ENCODE results near the gene ADAMTS17.
"Not testable (repeated sequence)": the region's sequence is repeated elsewhere in the genome, so short reads cannot be mapped to it uniquely, and the experiment has no call there.

Gene ADAMTS17

DNA sequence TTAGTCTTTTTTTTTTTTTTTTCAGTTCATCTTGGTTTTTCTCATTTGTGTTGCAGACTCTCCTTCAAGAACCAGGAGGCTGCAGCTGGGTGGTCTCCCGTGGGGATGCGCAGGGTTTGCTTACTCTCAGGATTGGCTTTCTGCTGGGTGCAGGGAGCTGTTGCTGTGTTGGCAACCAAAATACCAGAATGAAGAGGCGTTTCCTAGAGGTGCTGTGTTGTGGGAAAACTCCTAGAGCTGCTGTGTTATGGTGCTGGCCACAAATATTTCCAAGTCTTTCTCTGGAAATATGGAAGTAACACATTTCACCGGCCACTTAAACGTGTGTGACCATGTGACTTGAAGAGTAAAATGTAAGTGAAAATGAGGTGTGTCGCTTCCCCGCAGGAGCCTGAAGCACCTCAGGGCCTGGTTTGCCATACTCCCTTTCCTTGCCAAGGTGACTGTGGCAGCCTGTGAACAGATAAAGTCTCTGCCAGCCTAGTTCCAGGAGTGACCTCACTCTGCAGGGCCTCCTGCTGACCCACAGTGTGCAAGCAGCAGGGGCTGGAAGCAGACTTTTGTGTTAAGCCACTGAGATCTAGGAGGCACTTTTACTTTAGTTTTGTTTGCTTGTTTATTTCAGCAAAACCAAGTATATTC lies 258.9 kb downstream of the ADAMTS17 start:
- no peak for DNase-seq (ENCODE audit: low spot score)

- no peak for DNase-seq (ENCODE audit: low spot score)
These were observed 260.3 kb downstream of the ADAMTS17 start for GRCh38 chr15:100081454-100081853.

DNA sequence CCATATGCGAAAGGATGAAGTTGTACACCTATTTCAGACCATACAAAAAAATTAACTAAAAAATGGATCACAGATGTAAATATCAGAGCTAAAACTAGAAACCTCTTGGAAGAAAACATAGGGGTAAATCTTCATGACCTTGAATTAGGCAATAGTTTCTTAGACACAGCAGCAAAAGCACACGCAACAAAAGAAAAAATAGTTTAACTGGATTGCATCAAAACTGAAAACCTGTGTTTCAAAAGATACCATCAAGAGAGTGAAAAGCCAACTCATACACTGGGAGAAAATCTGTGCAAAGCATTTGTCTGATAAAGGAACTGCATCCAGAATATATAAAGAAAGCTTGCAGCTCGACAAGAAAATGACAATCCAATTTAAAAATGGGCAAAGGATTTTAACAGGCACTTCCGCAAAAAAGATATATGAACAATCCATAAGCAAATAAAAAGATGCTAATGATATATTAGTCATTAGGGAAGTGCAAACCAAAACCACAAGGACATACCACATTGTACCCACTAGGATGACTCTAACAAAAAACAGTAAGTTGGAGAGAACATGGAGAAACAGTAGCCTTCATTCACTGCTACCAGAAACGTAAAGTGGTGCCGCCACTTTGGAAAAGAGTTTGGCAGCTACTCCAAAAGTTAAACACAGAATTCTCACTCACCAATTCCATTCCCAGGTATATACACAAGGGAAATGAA lies 263.1 kb downstream of the ADAMTS17 start:
- DNase-seq (ENCODE audit: low spot score) = no peak

- no peak for DNase-seq (ENCODE audit: low spot score)
These were observed 266.5 kb downstream of the ADAMTS17 start for GRCh38 chr15:100075229-100075628.

- no peak for DNase-seq (ENCODE audit: low spot score)
These were observed 267.8 kb downstream of the ADAMTS17 start for GRCh38 chr15:100073982-100074381.

GRCh38 chr15:100066521-100067280 lies 275.1 kb downstream of the ADAMTS17 start:
- not testable (repeated sequence) for DNase-seq (ENCODE audit: low spot score)

GRCh38 chr15:100061944-100062343 lies 279.8 kb downstream of the ADAMTS17 start:
- DNase-seq (ENCODE audit: low spot score) = no peak

GRCh38 chr15:100060276-100060926 lies 281.4 kb downstream of the ADAMTS17 start:
- DNase-seq (ENCODE audit: low spot score) = no peak

GRCh38 chr15:100059521-100059920 lies 282.3 kb downstream of the ADAMTS17 start:
- DNase-seq (ENCODE audit: low spot score) = no peak

DNA sequence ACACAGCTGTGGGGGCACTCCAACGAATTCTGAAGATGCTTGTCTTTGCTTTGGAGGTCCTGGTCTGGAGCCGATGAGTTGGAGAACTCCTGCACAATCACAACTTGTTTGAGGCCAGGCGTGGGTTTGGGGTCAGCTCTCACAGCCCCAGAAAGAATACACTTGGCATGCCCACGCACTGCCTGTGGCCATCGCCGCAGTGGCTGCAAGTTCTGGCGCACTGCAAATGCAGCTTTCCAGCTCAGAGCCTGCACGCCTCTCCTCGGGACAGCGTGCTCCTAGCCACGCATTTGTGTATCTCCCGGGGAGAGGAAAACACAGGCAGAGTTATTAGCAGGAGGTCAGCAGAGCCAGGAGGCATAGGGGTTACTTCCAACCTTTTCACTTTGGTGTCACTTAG lies 282.7 kb downstream of the ADAMTS17 start:
- DNase-seq (ENCODE audit: low spot score) = no peak

- DNase-seq (ENCODE audit: low spot score) = no peak
These were observed 283.3 kb downstream of the ADAMTS17 start for GRCh38 chr15:100058458-100058857.

DNA sequence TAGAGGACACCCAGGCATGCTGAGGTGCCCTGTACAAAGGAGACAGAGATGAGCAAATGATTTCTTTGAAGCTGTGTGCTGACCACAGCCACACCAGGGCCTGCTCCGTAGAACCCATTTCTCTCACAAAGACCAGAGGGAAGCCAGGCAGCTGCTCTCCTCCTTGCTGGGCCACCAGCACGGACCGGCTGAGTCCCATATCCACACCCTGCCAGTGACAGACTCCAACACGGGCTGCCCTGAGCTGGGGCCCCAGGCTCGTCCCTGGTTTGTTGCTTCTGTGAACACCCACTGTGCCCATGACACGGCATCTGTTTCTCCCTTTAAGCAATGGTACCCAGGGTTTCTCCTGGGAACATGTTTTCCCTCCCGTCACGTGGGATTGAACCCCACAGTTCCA lies 284.5 kb downstream of the ADAMTS17 start:
- DNase-seq (ENCODE audit: low spot score) = no peak

- no peak for DNase-seq (ENCODE audit: low spot score)
These were observed 285.2 kb downstream of the ADAMTS17 start for GRCh38 chr15:100056411-100057072.

GRCh38 chr15:100055821-100056220 lies 286.0 kb downstream of the ADAMTS17 start:
- DNase-seq (ENCODE audit: low spot score) = no peak

DNA sequence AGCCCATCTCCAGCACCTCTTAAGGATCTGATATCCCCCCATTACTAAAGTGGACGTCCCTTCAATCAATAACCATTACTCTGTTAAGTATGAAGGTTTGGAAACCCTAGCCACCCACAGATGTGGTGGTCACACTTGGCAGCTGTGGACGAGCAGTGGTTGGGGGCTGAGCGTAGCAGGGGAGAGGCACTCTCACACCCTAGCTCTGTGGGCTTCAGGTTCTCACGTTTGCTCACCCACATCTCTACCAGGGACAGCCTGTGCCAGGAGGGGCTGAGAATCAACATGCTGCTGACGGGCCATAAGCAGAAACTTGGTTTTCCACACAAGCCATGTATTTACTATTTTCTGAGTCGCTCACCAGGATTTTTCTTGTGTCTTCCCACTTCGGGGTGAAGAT lies 287.2 kb downstream of the ADAMTS17 start:
- DNase-seq (ENCODE audit: low spot score) = no peak

DNA sequence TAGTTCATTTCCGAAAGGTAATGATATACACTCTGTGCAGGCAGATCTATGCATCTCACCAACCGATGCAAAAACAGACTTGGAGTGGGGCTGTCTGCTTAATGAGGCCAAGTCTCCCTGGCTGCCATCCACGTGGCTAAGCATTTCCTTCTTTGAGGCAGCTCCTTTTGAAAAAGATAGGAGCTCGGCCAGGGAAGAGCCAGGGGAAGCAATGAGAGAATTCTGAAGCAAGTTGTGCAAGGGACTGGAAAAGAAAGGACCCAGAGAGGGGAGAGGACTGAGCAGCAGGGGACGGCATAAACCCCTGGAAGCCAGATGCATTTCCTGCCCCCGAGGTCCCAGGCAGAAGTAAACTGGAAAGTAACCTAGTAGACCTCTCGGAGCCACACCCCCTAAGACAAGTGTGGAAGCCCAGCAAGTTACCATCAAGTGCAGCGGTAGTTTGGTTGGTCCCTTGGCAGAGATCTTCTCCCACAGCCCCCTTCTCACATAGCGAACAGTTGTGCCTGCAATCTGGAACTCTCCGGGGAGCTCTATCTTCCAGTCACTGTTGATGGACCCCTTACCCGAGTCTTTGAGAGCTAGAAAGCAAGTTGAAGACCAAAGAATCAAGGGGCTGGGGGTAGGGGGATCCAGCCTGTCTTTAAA lies 288.2 kb downstream of the ADAMTS17 start:
- no peak for DNase-seq (ENCODE audit: low spot score)

DNA sequence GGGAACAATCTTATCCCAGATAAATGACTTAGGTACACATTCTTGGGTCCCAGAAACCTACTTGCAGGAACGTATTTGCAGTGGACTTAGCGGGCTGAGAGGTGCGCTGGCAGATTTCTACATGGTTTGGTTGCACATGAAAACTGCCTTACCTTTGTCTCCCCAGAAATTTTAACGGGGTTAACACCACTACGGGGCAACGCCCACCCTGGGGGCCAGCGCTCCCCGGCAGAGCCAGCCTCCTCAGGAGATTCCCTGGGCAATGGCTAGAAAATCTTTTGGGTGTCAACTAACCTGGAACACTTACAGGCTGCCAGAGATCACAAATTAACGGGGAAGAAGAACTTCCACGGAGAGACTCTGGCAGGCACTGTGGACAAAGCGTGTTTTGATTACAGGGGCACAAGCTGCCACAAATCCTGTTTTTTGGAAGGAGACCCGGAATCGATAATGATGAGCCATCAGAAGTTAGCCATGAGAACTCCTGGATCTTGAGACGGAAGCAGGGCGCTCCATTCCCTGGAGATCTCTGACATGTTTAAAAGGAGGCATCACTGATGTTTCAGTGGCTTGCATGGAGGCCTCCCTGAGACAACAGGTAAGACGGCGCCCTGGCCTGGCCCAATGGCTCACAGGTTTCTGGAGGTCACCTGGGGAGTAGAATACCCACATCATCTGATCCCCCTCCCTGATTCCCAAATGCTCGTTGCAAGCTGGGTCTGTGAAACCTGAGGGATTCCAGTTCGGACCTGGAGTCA lies 288.9 kb downstream of the ADAMTS17 start:
- DNase-seq (ENCODE audit: low spot score) = no peak

DNA sequence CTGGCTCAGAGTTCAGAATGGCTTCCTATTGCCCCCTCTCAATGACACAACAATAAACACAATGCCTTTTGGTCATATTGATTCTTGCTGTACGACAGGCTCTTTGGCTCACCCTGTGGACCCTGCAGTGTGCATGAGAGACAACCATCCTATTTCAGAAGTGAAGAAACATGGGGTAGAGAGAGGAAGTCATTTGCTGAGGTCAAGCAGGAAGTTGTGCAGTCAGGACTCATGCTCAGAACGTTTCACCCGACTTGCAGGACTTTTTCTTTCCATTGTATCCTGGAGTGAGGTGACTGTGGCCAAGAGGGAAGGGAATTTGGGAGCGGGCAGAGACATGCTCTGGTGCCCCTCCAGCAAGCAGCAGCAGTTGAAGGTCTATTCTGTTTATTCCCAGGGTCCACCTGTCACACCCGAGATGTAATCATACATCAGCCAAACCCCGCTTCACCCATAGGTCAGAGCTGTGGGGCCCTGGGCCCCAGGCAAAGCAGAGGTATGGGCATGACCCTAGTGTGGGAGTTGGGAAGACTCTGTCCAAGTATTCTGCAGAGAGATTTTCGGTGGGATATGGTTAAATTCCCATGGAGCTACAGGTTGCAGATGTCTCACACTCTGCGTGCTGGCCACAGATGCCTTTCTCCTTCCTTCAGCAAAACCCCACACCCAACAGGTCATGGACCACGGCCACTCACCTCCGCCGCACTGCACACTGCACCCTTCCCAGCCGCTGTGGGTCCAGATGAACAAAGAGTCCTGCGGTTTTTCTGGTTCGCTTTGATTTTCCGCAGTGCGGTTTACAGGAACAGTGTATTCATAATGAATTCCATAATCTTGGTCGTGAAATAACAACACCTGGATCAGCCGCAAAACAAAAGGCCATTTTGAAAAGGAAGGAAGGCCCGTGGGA lies 290.6 kb downstream of the ADAMTS17 start:
- no peak for DNase-seq (ENCODE audit: low spot score)

Measured in AG08395 (cell line).